ENCODE data around the gene SMYD3. TPM values are rescaled to one million over a fixed set of nuclear protein-coding genes. Genes with fewer than 3 reads are reported as not detected.

Gene SMYD3
- total RNA-seq, 3 donors from 2014 or later: 16.3 to 18.0 (median 16.4) TPM

DNA sequence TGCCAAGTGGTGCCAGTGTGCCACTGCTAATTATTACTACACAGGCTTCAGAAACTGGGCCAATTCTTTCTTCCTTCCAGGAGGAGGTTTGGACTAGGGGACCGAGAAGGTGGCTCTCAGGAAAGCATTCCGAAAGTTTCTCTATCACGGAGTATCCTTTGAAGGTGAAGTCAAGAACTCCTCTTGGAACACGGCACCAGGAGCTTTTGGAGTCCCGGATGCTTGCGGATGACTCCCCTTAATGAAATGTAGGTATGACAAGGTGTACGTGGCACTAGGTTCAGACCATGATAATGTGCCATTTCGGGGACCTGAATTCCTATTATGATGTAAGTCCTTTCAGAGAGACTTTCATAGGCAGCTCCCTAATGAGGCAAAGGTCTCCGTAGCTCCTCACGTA is 718.2 kb downstream of the SMYD3 start:
- DNase-seq (no peak), ATAC-seq (no peak)
- TF ChIP-seq, protein P1, sequence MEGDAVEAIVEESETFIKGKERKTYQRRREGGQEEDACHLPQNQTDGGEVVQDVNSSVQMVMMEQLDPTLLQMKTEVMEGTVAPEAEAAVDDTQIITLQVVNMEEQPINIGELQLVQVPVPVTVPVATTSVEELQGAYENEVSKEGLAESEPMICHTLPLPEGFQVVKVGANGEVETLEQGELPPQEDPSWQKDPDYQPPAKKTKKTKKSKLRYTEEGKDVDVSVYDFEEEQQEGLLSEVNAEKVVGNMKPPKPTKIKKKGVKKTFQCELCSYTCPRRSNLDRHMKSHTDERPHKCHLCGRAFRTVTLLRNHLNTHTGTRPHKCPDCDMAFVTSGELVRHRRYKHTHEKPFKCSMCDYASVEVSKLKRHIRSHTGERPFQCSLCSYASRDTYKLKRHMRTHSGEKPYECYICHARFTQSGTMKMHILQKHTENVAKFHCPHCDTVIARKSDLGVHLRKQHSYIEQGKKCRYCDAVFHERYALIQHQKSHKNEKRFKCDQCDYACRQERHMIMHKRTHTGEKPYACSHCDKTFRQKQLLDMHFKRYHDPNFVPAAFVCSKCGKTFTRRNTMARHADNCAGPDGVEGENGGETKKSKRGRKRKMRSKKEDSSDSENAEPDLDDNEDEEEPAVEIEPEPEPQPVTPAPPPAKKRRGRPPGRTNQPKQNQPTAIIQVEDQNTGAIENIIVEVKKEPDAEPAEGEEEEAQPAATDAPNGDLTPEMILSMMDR (IDR thresholded peaks at IDR 0.05): no peak
- H3K36me3 ChIP-seq (ENCODE audit: low read depth): no peaks in the 10 kb centered on the region
- no peaks in the 10 kb centered on the region for H3K9me3 ChIP-seq
- no peaks in the 10 kb centered on the region for H3K4me1 ChIP-seq (ENCODE audit: low read depth)
- H3K4me3 ChIP-seq: no peak overlapping the region
- intact Hi-C loops (cut with DNase I, micrococcal nuclease): no loop called here

DNA sequence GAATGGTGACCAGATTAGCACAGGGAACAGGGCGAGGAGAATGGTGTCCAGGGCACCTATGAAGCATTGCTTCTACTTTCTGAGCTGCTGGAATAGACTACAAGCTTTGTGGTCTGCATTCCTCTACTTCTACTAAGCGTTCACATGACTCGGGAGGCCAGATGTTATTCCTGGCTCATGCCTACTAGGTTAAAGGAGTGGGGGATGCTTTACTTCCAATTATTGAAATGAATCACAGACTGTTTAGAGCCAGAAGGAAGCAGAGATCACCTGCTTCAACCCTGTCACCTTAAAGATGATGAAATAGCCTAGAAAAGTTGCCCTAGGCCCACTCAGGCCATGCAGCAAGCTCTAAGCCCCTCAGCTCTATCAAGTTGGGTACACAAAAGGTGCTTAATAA is 718.8 kb downstream of the SMYD3 start:
- Histone ChIP-seq H3K36me3 (ENCODE audit: low read depth) (no peaks in the 10 kb centered on the region), H3K4me3 (no peak overlapping the region), H3K4me1 (ENCODE audit: low read depth) (no peaks in the 10 kb centered on the region), H3K9me3 (no peaks in the 10 kb centered on the region)
- intact Hi-C loops (cut with DNase I, micrococcal nuclease): no loop called here
- TF ChIP-seq, protein P1 (IDR thresholded peaks at IDR 0.05): no peak
- DNase-seq: no peak
- no peak for ATAC-seq

DNA sequence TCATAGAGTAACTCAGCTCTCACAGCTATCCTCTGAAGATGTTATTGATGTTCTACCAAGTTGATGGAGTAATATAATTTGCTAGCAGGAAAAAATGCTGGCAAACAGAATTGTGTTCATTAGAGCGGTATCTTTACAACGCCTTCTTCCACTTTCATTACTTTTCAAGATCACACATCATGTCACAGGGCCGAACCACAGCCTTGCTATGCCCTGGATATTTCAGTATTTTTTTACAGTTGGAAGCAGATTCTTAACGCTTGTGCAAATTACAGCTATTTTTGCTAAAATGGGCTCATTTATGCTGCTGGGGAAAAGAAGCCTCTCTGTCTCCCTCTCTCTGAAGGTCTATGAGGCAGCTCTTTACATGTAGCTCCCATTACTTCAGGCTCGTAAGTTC is 720.1 kb downstream of the SMYD3 start:
- TF ChIP-seq, protein P1 (IDR thresholded peaks at IDR 0.05): no peak
- Histone ChIP-seq H3K9me3 (no peaks in the 10 kb centered on the region), H3K36me3 (ENCODE audit: low read depth) (no peaks in the 10 kb centered on the region), H3K4me3 (no peak overlapping the region), H3K4me1 (ENCODE audit: low read depth) (no peaks in the 10 kb centered on the region)
- ATAC-seq: no peak
- intact Hi-C loops (cut with DNase I, micrococcal nuclease): no loop called here
- no peak for DNase-seq

DNA sequence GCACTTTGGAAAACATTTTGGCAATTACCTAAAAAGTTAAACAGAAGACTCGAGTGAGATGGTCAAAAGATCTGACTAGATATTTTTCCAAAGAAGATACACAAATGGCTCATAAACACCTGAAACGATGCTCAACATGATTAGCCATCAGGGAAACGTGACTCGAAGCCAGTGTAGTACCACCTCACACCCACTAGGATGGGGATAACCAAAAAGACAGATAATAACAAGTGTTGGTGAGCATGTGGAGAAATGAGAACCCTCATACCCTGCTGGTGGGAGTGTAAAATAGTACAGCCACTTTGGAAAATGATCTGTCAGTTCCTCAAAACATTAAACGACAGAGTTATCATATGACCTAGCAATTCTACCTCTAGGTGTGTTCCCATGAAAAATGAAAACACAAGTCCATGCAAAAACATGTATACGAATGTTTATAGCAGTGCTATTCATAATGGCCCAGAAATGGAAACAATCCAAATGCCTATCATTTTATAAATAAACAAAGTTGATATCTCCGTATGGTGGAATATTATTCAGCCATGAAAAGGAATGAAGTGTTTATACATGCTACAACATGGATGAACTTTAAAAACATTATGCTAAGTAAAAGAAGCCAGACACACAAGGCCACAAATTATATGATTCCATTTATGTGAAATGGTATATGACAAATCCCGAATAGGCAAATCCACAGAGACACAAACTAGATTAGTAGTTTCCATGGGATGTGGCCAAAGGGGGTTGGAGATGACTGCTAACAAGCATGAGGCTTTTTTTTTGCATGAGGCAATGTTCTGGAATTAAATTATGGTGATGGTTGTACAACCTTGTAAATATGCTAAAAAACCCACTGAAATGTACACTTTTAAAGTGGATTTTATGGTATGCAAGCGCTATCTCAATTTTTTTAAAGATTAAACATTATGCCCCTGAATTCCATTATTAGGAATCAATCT is 727.0 kb downstream of the SMYD3 start:
- no peaks in the 10 kb centered on the region for H3K9me3 ChIP-seq
- H3K4me3 ChIP-seq: no peak overlapping the region
- H3K4me1 ChIP-seq (ENCODE audit: low read depth): no peaks in the 10 kb centered on the region
- DNase-seq (no peak), ATAC-seq (no peak)
- TF ChIP-seq, protein P1 (IDR thresholded peaks at IDR 0.05): no peak
- intact Hi-C loops (cut with DNase I, micrococcal nuclease): no loop called here
- H3K36me3 ChIP-seq (ENCODE audit: low read depth): no peaks in the 10 kb centered on the region

DNA sequence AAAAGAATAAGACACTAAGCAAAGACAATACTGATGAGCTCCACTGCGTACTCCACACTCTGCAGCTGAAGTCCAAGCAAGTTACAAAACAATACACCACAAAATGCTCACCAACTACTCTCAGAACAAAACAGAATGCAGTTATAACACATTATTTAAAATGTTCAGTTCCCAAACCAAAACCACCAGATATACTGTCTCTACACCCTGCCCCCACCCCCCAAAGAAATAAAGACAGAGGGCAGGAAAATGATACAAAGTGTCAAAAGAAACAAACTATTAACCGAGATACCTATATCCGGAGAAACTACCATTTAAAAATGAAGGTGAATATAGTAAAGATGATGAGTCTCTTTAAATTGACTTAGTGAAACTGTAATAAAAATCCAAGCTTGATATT is 729.3 kb downstream of the SMYD3 start:
- H3K9me3 ChIP-seq: no peaks in the 10 kb centered on the region
- H3K36me3 ChIP-seq (ENCODE audit: low read depth): no peaks in the 10 kb centered on the region
- DNase-seq (no peak), ATAC-seq (no peak)
- intact Hi-C loops (cut with DNase I, micrococcal nuclease): no loop called here
- no peak overlapping the region for H3K4me3 ChIP-seq
- no peaks in the 10 kb centered on the region for H3K4me1 ChIP-seq (ENCODE audit: low read depth)
- TF ChIP-seq, protein P1 (IDR thresholded peaks at IDR 0.05): no peak

Measured in mucosa of descending colon (tissue), 3 donors.